PC-3 (cell line): ENCODE data around the gene H2BK1. TPM values are rescaled to one million over a fixed set of nuclear protein-coding genes. Genes with fewer than 3 reads are reported as not detected.
A peak's percentile ranks its signal among the peaks of the same experiment; 100 is the strongest.

ENCODE experiments used
- ATAC-seq: fragments of 200-7000 bp; cut with Tn5 transposase; 2 replicates; pipeline ENCODE4 v1.9.1; 2020; ENCODE audit warnings: mild to moderate bottlenecking, moderate library complexity
- BruUV-seq: library from RNA; stranded (reverse); fragments of 400-500 nt; replicated peaks from 2 replicates; lab custom pipeline; 2021; lab: Mats Ljungman, UMichigan
- CTCF ChIA-PET: fragments of 300-600 bp; sonication (Branson Sonifier 250); formaldehyde crosslinking; loops from one replicate; lab custom pipeline; 2022; ENCODE audit warnings: antibody characterized with exemption; lab: Charles Lee
- POLR2A ChIA-PET: fragments of 300-600 bp; sonication (Branson Sonifier 250); formaldehyde crosslinking; loops from one replicate; lab custom pipeline; 2022; ENCODE audit warnings: antibody characterized with exemption; ENCODE audit not compliant: unreplicated experiment; lab: Charles Lee
- DNase-seq: peaks from one replicate; pipeline ENCODE4 v3.0.0-alpha.2; 2015
- H2AFZ ChIP-seq: fragments of 300-600 bp; sonication (generic); 2 replicates; pipeline ENCODE4 v1.6.0; 2016; ENCODE audit warnings: antibody characterized with exemption, low read length
- H3F3A ChIP-seq: fragments of 300-600 bp; sonication (generic); one replicate; pipeline ENCODE4 v1.6.0; 2017; ENCODE audit warnings: antibody characterized with exemption, low read length, control low read depth, mild to moderate bottlenecking; ENCODE audit not compliant: unreplicated experiment
- H3K27ac ChIP-seq: fragments of 300-600 bp; sonication (generic); 2 replicates; pipeline ENCODE4 v1.5.1; 2016; ENCODE audit warnings: mild to moderate bottlenecking, low read length
- H3K27me3 ChIP-seq: fragments of 300-600 bp; sonication (generic); 2 replicates; pipeline ENCODE4 v1.6.1; 2016; ENCODE audit warnings: low read length, mixed read lengths
- H3K36me3 ChIP-seq: fragments of 300-600 bp; sonication (generic); 2 replicates; pipeline ENCODE4 v1.6.1; 2016; ENCODE audit warnings: low read depth, mixed run types, low read length, mixed read lengths
- H3K4me1 ChIP-seq: fragments of 300-600 bp; sonication (generic); 2 replicates; pipeline ENCODE4 v1.5.1; 2016; ENCODE audit warnings: low read length; ENCODE audit not compliant: insufficient read depth
- H3K4me2 ChIP-seq: fragments of 300-600 bp; sonication (generic); 2 replicates; pipeline ENCODE4 v1.6.0; 2016; ENCODE audit warnings: low read length
- H3K4me3 ChIP-seq: fragments of 300-600 bp; sonication (generic); 2 replicates; pipeline ENCODE4 v1.5.1; 2016; ENCODE audit warnings: mild to moderate bottlenecking, low read length, mixed read lengths
- H3K79me2 ChIP-seq: fragments of 300-600 bp; sonication (generic); 2 replicates; pipeline ENCODE4 v1.6.1; 2017; ENCODE audit warnings: low read length, mixed read lengths
- H3K9ac ChIP-seq: fragments of 300-600 bp; sonication (generic); 2 replicates; pipeline ENCODE4 v1.6.0; 2016; ENCODE audit warnings: mild to moderate bottlenecking, low read length
- H3K9me2 ChIP-seq: fragments of 300-600 bp; sonication (generic); replicated peaks from 2 replicates; pipeline ENCODE4 v1.6.1; 2016; ENCODE audit warnings: mixed run types, low read length, mixed read lengths
- H3K9me3 ChIP-seq: fragments of 300-600 bp; sonication (generic); 2 replicates; pipeline ENCODE4 v1.6.1; 2016; ENCODE audit warnings: low read length, mixed read lengths
- H4K20me1 ChIP-seq: fragments of 300-600 bp; sonication (generic); 2 replicates; pipeline ENCODE4 v1.6.1; 2016; ENCODE audit warnings: low read length, mixed read lengths
- CTCF ChIP-seq: fragments of 300-600 bp; sonication (generic); conservative IDR thresholded peaks from 2 replicates; pipeline ENCODE4 v1.5.1; 2017; ENCODE audit warnings: antibody characterized with exemption, low read depth, mild to moderate bottlenecking, low read length
- EZH2 ChIP-seq: fragments of 300-600 bp; sonication (generic); IDR thresholded peaks from one replicate; pipeline ENCODE4 v1.6.1; 2017; ENCODE audit warnings: antibody characterized with exemption, mild to moderate bottlenecking, low read length; ENCODE audit not compliant: unreplicated experiment
- EZH2phosphoT487 ChIP-seq: fragments of 300-600 bp; sonication (generic); IDR thresholded peaks from 2 replicates; pipeline ENCODE4 v1.6.1; 2018; ENCODE audit warnings: mild to moderate bottlenecking, antibody characterized with exemption, low read length, borderline replicate concordance
- intact Hi-C: fragments of 100-400 bp; cut with micrococcal nuclease; formaldehyde crosslinking; loops from 2 replicates; pipeline ENCODE4 v1.9.0; 2023
- total RNA-seq: library from RNA; depleted of rRNA; stranded (reverse); fragments of >200 nt; gene quantifications from 2 replicates; pipeline ENCODE4 v1.2.3, GENCODE V29; 2014; rRNA removed

H2BK1 gene
- total RNA-seq, 1 experiment from 2014 or later: not detected

GRCh38 chr7:151167197-151167961 is 42.9 kb downstream of the H2BK1 start, which contains the start of gene GBX1:
Gene GBX1 (minus strand): TSS chr7:151167694. CDS start chr7:151167548, 146 bp downstream.
- Histone ChIP-seq H3K36me3 (no peaks in the 10 kb centered on the region), H3K27me3 (peaks cover 60% of the 10 kb centered on the region), H4K20me1 (no peaks in the 10 kb centered on the region), H3K4me2 (peak within 1 kb of the TSS; percentile 92), H2AFZ (peak within 1 kb of the TSS; percentile 74), H3K79me2 (no peaks in the 10 kb centered on the region), H3K27ac (no peak within 1 kb of the TSS), H3F3A (no peaks in the 10 kb centered on the region), H3K9me2 (no peaks in the 10 kb centered on the region), H3K9me3 (no peaks in the 10 kb centered on the region), H3K9ac (no peak within 1 kb of the TSS), H3K4me1 (peaks cover 6% of the 10 kb centered on the region; the same call in 1 of the 2 replicates), H3K4me3 (peak within 1 kb of the TSS; percentile 64)
- ATAC-seq (peak; percentile 61), DNase-seq (no peak)
- no TSS peak for BruUV-seq
- TF ChIP-seq EZH2 (peak; percentile 85), EZH2phosphoT487 (no peak; the same call in 1 of the 2 replicates)
- ChIA-PET POLR2A (no interaction called here), CTCF (no interaction called here)
- intact Hi-C loops: no loop called here

DNA sequence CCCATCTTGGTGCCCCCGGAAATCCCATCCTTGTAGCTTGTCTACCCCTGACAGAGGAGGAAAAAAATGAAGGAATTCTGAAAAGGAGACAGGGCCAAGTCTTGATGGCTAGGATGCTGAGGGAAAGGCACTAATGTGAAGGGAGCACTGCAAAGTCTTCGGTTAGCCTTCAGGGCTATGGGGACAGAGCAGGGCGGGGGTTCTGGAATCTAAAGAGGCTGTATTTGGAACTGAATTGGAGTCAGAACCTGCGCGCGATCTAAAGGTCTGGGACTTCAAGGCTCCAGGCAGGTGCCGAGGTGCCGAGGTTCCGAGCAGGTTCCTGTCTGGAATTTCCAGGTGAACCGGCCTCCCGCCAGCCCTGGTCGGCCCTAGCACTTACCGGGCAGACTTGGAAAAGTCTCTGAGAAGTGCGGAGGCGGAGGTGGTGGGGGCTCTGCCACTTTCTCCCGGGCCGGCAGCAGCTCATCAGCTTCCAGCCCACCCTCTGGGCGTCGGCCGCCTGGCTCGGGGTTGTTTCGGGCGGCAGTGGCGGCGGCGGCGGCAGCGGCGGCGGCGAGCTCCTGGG is 43.6 kb downstream of the H2BK1 start:
- POLR2A ChIA-PET: no interaction called here
- H3K4me2 ChIP-seq: peak overlapping the region; percentile 92
- H3K9me2 ChIP-seq: no peaks in the 10 kb centered on the region
- H3K9ac ChIP-seq: no peak overlapping the region
- no peaks in the 10 kb centered on the region for H3K36me3 ChIP-seq
- H2AFZ ChIP-seq: peak overlapping the region; percentile 73
- no TSS peak for BruUV-seq
- H3K4me1 ChIP-seq: peaks cover 3% of the 10 kb centered on the region; the same call in 1 of the 2 replicates
- H3K27me3 ChIP-seq: peaks cover 60% of the 10 kb centered on the region
- CTCF ChIA-PET: no interaction called here
- H4K20me1 ChIP-seq: no peaks in the 10 kb centered on the region
- no peaks in the 10 kb centered on the region for H3K79me2 ChIP-seq
- peak overlapping the region; percentile 64 for H3K4me3 ChIP-seq
- DNase-seq: no peak
- TF ChIP-seq EZH2phosphoT487 (peak; percentile 77; the same call in 1 of the 2 replicates), EZH2 (peak; percentile 99), CTCF (no peak)
- H3K27ac ChIP-seq: no peak overlapping the region
- intact Hi-C loops: no loop called here
- no peaks in the 10 kb centered on the region for H3K9me3 ChIP-seq
- peak; percentile 6; the same call in 1 of the 2 replicates for ATAC-seq
- no peaks in the 10 kb centered on the region for H3F3A ChIP-seq

- Histone ChIP-seq H3K4me3 (no peak overlapping the region), H3K27ac (no peak overlapping the region), H3K4me1 (peaks cover 13% of the 10 kb centered on the region), H3K4me2 (no peak overlapping the region), H3K9me2 (no peaks in the 10 kb centered on the region), H3K9ac (no peak overlapping the region), H3K79me2 (no peaks in the 10 kb centered on the region), H4K20me1 (no peaks in the 10 kb centered on the region), H3F3A (no peaks in the 10 kb centered on the region), H3K9me3 (no peaks in the 10 kb centered on the region), H3K36me3 (no peaks in the 10 kb centered on the region), H2AFZ (no peak overlapping the region), H3K27me3 (peaks cover 36% of the 10 kb centered on the region)
- ChIA-PET POLR2A (no interaction called here), CTCF (no interaction called here)
- no peak for ATAC-seq
- TF ChIP-seq CTCF (no peak), EZH2 (no peak), EZH2phosphoT487 (no peak)
- BruUV-seq: no TSS peak
- no peak for DNase-seq
- intact Hi-C loops: no loop called here
Observed at GRCh38 chr7:151161757-151162156, 48.5 kb downstream of the H2BK1 start.

Other genes with a start within 250 kb of the H2BK1 start
- 0.84 and 1.6 TPM in 2 replicates for gene KCNH2, start 232.2 kb downstream of the H2BK1 start, total RNA-seq
- gene NOS3, start 219.5 kb downstream of the H2BK1 start, total RNA-seq: 0.66 and 2.5 TPM in 2 replicates
- 1.2 and 1.3 TPM in 2 replicates for gene ATG9B, start 186.0 kb downstream of the H2BK1 start, total RNA-seq
- gene ABCB8, start 182.0 kb downstream of the H2BK1 start, total RNA-seq: 58.4 and 95.7 TPM in 2 replicates
- 1.7 and 2.6 TPM in 2 replicates for gene ASIC3, start 162.0 kb downstream of the H2BK1 start, total RNA-seq
- 30.6 and 40.1 TPM in 2 replicates for gene CDK5, start 152.6 kb downstream of the H2BK1 start, total RNA-seq
- gene SLC4A2, start 150.9 kb downstream of the H2BK1 start, total RNA-seq: 267 and 284 TPM in 2 replicates
- gene FASTK, start 129.7 kb downstream of the H2BK1 start, total RNA-seq: 163 and 211 TPM in 2 replicates
- gene TMUB1, start 127.0 kb downstream of the H2BK1 start, total RNA-seq: 52.1 and 71.6 TPM in 2 replicates
- 53.5 and 88.2 TPM in 2 replicates for gene AGAP3, start 124.0 kb downstream of the H2BK1 start, total RNA-seq
- not detected in 2 replicates for gene GBX1, start 42.8 kb downstream of the H2BK1 start, total RNA-seq
- gene ASB10, start 23.2 kb downstream of the H2BK1 start, total RNA-seq: not detected in 2 replicates
- gene ABCF2, start 16.7 kb upstream of the H2BK1 start, total RNA-seq: 55.5 and 75.0 TPM in 2 replicates
- gene CHPF2, start 22.0 kb upstream of the H2BK1 start, total RNA-seq: 30.1 and 36.5 TPM in 2 replicates
- gene SMARCD3, start 38.2 kb upstream of the H2BK1 start, total RNA-seq: 8.6 and 9.1 TPM in 2 replicates
- 40.1 and 47.0 TPM in 2 replicates for gene NUB1, start 131.3 kb upstream of the H2BK1 start, total RNA-seq
- gene WDR86, start 199.6 kb upstream of the H2BK1 start, total RNA-seq: not detected in 2 replicates
- 0.11 TPM in 1 of 2 replicates, not detected in the other for gene CRYGN, start 229.7 kb upstream of the H2BK1 start, total RNA-seq